ENCODE data around the gene TNS2.

DNA sequence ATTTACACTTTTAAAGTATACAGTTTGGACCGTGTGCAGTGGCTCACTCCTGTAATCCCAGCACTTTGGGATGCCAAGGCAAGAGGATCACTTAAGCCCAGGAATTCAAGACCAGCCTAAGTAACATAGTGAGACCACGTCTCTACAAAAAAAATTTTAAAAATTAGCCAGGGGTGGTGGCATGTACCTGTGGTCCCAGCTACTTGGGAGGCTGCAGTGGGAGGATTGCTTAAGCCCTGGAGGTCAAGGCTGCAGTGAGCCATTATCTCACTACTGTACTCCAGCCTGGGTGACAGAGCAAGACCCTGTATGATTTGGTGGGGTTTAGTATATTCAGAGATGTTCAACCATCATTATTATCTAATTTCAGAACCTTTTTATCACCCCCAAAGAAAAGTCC, 38.9 kb upstream of the TNS2 start:
- TF ChIP-seq, protein P1, sequence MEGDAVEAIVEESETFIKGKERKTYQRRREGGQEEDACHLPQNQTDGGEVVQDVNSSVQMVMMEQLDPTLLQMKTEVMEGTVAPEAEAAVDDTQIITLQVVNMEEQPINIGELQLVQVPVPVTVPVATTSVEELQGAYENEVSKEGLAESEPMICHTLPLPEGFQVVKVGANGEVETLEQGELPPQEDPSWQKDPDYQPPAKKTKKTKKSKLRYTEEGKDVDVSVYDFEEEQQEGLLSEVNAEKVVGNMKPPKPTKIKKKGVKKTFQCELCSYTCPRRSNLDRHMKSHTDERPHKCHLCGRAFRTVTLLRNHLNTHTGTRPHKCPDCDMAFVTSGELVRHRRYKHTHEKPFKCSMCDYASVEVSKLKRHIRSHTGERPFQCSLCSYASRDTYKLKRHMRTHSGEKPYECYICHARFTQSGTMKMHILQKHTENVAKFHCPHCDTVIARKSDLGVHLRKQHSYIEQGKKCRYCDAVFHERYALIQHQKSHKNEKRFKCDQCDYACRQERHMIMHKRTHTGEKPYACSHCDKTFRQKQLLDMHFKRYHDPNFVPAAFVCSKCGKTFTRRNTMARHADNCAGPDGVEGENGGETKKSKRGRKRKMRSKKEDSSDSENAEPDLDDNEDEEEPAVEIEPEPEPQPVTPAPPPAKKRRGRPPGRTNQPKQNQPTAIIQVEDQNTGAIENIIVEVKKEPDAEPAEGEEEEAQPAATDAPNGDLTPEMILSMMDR (IDR thresholded peaks at IDR 0.05), result no peak
- no peak for TF ChIP-seq EZH2 (IDR thresholded peaks at IDR 0.05; ENCODE audit: borderline replicate concordance, insufficient read depth, low read depth, low read length, poor library complexity, severe bottlenecking)
